Type B pancreatic cell (in vitro differentiated cells): ENCODE results near the gene CABCOCO1. TPM values are rescaled to one million over a fixed set of nuclear protein-coding genes. Genes with fewer than 3 reads are reported as not detected.

ENCODE experiments used
- DNase-seq: peaks from one replicate; pipeline ENCODE4 v3.0.0; 2021; ENCODE audit warnings: mixed read lengths; ENCODE audit not compliant: unreplicated experiment; ENCODE audit errors: extremely low spot score
- H3K27ac Mint-ChIP-seq: 2 replicates; pipeline ENCODE4 v1.8.0; 2021; ENCODE audit warnings: mild to moderate bottlenecking, mixed read lengths
- H3K27me3 Mint-ChIP-seq: 2 replicates; pipeline ENCODE4 v1.8.0; 2021; ENCODE audit warnings: mixed read lengths
- H3K36me3 Mint-ChIP-seq: 2 replicates; pipeline ENCODE4 v1.8.0; 2021; ENCODE audit warnings: mixed read lengths
- H3K4me1 Mint-ChIP-seq: one replicate; pipeline ENCODE4 v1.8.0; 2021; ENCODE audit warnings: mixed read lengths; ENCODE audit not compliant: unreplicated experiment
- H3K4me3 Mint-ChIP-seq: 2 replicates; pipeline ENCODE4 v1.8.0; 2021; ENCODE audit warnings: mild to moderate bottlenecking, mixed read lengths
- H3K9me3 Mint-ChIP-seq: 2 replicates; pipeline ENCODE4 v1.8.0; 2021; ENCODE audit warnings: mixed read lengths
- total RNA-seq: library from RNA; stranded (reverse); gene quantifications from 2 replicates; pipeline ENCODE4 v1.2.1, GENCODE V29; 2021; ENCODE audit warnings: low replicate concordance
- TF ChIP-seq, protein P1 (sequence below): fragments of 200-600 bp; sonication (generic); conservative IDR thresholded peaks from 2 replicates; pipeline ENCODE4 v1.5.0; 2021; ENCODE audit warnings: antibody characterized with exemption, mild to moderate bottlenecking

The CABCOCO1 gene
- total RNA-seq, 1 donor from 2014 or later = not detected

GRCh38 chr10:61795147-61795546 is 132.4 kb downstream of the CABCOCO1 start:
- Mint-ChIP-seq H3K36me3 (no peaks in the 10 kb centered on the region), H3K27me3 (no peaks in the 10 kb centered on the region), H3K9me3 (no peaks in the 10 kb centered on the region), H3K4me3 (no peak overlapping the region), H3K4me1 (peaks cover 15% of the 10 kb centered on the region), H3K27ac (no peak overlapping the region)
- DNase-seq = no peak
- TF ChIP-seq, protein P1, sequence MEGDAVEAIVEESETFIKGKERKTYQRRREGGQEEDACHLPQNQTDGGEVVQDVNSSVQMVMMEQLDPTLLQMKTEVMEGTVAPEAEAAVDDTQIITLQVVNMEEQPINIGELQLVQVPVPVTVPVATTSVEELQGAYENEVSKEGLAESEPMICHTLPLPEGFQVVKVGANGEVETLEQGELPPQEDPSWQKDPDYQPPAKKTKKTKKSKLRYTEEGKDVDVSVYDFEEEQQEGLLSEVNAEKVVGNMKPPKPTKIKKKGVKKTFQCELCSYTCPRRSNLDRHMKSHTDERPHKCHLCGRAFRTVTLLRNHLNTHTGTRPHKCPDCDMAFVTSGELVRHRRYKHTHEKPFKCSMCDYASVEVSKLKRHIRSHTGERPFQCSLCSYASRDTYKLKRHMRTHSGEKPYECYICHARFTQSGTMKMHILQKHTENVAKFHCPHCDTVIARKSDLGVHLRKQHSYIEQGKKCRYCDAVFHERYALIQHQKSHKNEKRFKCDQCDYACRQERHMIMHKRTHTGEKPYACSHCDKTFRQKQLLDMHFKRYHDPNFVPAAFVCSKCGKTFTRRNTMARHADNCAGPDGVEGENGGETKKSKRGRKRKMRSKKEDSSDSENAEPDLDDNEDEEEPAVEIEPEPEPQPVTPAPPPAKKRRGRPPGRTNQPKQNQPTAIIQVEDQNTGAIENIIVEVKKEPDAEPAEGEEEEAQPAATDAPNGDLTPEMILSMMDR = no peak

GRCh38 chr10:61795551-61795950 is 132.8 kb downstream of the CABCOCO1 start:
- TF ChIP-seq, protein P1 = peak; percentile 52
- Mint-ChIP-seq H3K4me1 (peaks cover 15% of the 10 kb centered on the region), H3K36me3 (no peaks in the 10 kb centered on the region), H3K27me3 (no peaks in the 10 kb centered on the region), H3K4me3 (no peak overlapping the region), H3K9me3 (no peaks in the 10 kb centered on the region), H3K27ac (no peak overlapping the region)
- DNase-seq = no peak

DNA sequence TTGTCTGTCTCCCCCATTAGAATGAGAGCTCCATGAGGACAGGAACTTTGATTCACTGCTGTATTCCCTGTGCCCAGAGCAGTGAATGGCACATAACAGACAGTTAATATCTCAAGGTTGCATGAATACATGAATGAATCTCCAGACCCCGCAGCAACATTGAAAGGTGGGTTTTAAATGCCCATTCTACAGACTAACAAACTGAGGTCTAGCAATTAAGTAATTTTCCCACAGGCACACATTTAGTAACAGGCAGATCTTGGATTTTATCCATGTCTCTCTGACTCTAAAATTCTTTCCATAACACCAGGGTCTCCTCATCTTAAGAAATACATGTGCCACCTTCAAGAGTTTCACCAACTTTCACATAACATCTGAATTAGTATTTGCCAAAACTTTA is 134.1 kb downstream of the CABCOCO1 start:
- H3K36me3 Mint-ChIP-seq = no peaks in the 10 kb centered on the region
- DNase-seq = no peak
- no peaks in the 10 kb centered on the region for H3K27me3 Mint-ChIP-seq
- TF ChIP-seq, protein P1 = no peak
- H3K4me3 Mint-ChIP-seq = no peak overlapping the region
- no peak overlapping the region for H3K27ac Mint-ChIP-seq
- peaks cover 15% of the 10 kb centered on the region for H3K4me1 Mint-ChIP-seq
- H3K9me3 Mint-ChIP-seq = no peaks in the 10 kb centered on the region

- Mint-ChIP-seq H3K27me3 (no peaks in the 10 kb centered on the region), H3K4me3 (no peak overlapping the region), H3K4me1 (peaks cover 15% of the 10 kb centered on the region), H3K27ac (no peak overlapping the region), H3K9me3 (no peaks in the 10 kb centered on the region), H3K36me3 (no peaks in the 10 kb centered on the region)
- TF ChIP-seq, protein P1 = no peak
- no peak for DNase-seq
Measured at GRCh38 chr10:61797304-61798153, 134.8 kb downstream of the CABCOCO1 start.

GRCh38 chr10:61798713-61799112 is 136.0 kb downstream of the CABCOCO1 start:
- Mint-ChIP-seq H3K4me3 (no peak overlapping the region), H3K9me3 (no peaks in the 10 kb centered on the region), H3K36me3 (no peaks in the 10 kb centered on the region), H3K4me1 (peaks cover 12% of the 10 kb centered on the region), H3K27me3 (no peaks in the 10 kb centered on the region), H3K27ac (no peak overlapping the region)
- TF ChIP-seq, protein P1 = no peak
- DNase-seq = no peak
